ENCODE results near the gene TNFAIP3. TPM values are rescaled to one million over a fixed set of nuclear protein-coding genes. Genes with fewer than 3 reads are reported as not detected.

Gene TNFAIP3
- total and polyA plus RNA-seq, 8 donors: 7.8 to 77.0 (median 12.4) TPM

DNA sequence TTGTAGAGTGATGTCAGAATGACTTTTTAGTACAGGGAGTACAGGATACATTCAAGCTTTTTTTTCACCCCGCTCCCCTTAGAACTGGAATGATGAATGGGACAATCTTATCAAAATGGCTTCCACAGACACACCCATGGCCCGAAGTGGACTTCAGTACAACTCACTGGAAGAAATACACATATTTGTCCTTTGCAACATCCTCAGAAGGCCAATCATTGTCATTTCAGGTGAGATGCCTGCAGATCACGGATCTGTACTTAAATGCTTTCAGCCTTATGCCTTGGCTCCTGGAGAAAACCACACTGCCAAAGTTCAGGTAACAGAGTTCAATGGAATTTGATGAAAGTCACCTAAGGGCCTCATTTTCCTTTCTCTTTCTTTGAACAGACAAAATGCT, 8.5 kb downstream of the TNFAIP3 start:
- TF ChIP-seq POLR2A (IDR thresholded peaks at IDR 0.05): no peak
- intact Hi-C loops (cut with DNase I; ENCODE audit: low total_unique reads): no loop called here
- Histone ChIP-seq H3K4me1 (peaks cover 26 to 80% (median 33%) of the 10 kb centered on the region in 4 donors), H3K27me3 (no peaks in the 10 kb centered on the region), H3K9me3 (no peaks in the 10 kb centered on the region), H3K36me3 (peaks cover 53 to 79% (median 77%) of the 10 kb centered on the region in 4 donors), H3K27ac (peak overlapping the region in 1 of 5 donors; percentile 4), H3K4me3 (no peak overlapping the region)
- WGBS, 5 donors: 78 to 87% (median 87%) methylated on average over 3 of the region's 3 CpGs
- no peak for DNase-seq

- intact Hi-C loops (cut with DNase I; ENCODE audit: low total_unique reads): no loop called here
- WGBS, 5 donors: 83 to 96% (median 95%) methylated on average over 2 of the region's 2 CpGs
These were observed 9.5 kb downstream of the TNFAIP3 start for GRCh38 chr6:137876547-137876946.

DNA sequence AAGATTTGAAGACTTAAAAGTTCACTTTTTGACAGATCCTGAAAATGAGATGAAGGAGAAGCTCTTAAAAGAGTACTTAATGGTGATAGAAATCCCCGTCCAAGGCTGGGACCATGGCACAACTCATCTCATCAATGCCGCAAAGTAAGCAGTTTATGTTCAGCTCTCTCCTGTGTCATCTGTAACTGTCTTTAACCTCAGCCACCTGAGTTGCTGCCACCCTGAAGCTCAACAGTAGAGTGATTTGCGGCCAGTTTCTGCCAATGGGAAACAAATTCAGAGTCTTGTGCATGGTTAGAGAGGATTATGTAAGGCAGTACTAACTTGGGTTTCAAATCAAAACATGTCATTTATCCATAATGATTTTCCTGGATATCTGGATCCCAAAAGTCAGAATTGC, 10.1 kb downstream of the TNFAIP3 start:
- TF ChIP-seq POLR2AphosphoS5 (IDR thresholded peaks at IDR 0.05) (no peak), CTCF (IDR thresholded peaks at IDR 0.05) (no peak), POLR2A (IDR thresholded peaks at IDR 0.05) (no peak), EP300 (IDR thresholded peaks at IDR 0.05) (no peak)
- Histone ChIP-seq H3K27me3 (no peaks in the 10 kb centered on the region), H3K27ac (no peak overlapping the region), H3K4me1 (peaks cover 22 to 74% (median 23%) of the 10 kb centered on the region in 4 donors), H3K4me3 (no peak overlapping the region), H3K9me3 (no peaks in the 10 kb centered on the region), H3K36me3 (peaks cover 65 to 85% (median 82%) of the 10 kb centered on the region in 4 donors)
- DNase-seq: no peak
- intact Hi-C loops (cut with DNase I; ENCODE audit: low total_unique reads): no loop called here
- WGBS, 5 donors: 92 to 100% (median 95%) methylated on average over 3 of the region's 3 CpGs

More at GRCh38 chr6:137876547-137876946, 9.5 kb downstream of the TNFAIP3 start:
- Histone ChIP-seq H3K27ac (no peak overlapping the region), H3K4me3 (no peak overlapping the region), H3K36me3 (peaks cover 63 to 85% (median 82%) of the 10 kb centered on the region in 4 donors), H3K9me3 (no peaks in the 10 kb centered on the region), H3K27me3 (no peaks in the 10 kb centered on the region), H3K4me1 (peaks cover 25 to 76% (median 28%) of the 10 kb centered on the region in 4 donors)
- no peak for DNase-seq
- TF ChIP-seq CTCF (IDR thresholded peaks at IDR 0.05) (no peak), POLR2A (IDR thresholded peaks at IDR 0.05) (no peak), EP300 (IDR thresholded peaks at IDR 0.05) (no peak), POLR2AphosphoS5 (IDR thresholded peaks at IDR 0.05) (no peak)

GRCh38 chr6:137877606-137878005, 10.5 kb downstream of the TNFAIP3 start:
- Histone ChIP-seq H3K9me3 (no peaks in the 10 kb centered on the region), H3K4me1 (peaks cover 17 to 74% (median 18%) of the 10 kb centered on the region in 4 donors), H3K4me3 (no peak overlapping the region), H3K27me3 (no peaks in the 10 kb centered on the region), H3K27ac (no peak overlapping the region), H3K36me3 (peaks cover 65 to 86% (median 85%) of the 10 kb centered on the region in 4 donors)
- no peak for DNase-seq
- 93 to 97% (median 94%) methylated on average over 5 of the region's 5 CpGs for WGBS, 5 donors
- intact Hi-C loops (cut with DNase I; ENCODE audit: low total_unique reads): no loop called here
- TF ChIP-seq POLR2AphosphoS5 (IDR thresholded peaks at IDR 0.05) (no peak), POLR2A (IDR thresholded peaks at IDR 0.05) (no peak), CTCF (IDR thresholded peaks at IDR 0.05) (no peak), EP300 (IDR thresholded peaks at IDR 0.05) (no peak)

- H3K36me3 ChIP-seq: peaks cover 65 to 90% (median 89%) of the 10 kb centered on the region in 4 donors
- H3K4me1 ChIP-seq: peaks cover 13 to 74% (median 14%) of the 10 kb centered on the region in 4 donors
- no peak for TF ChIP-seq POLR2AphosphoS5 (IDR thresholded peaks at IDR 0.05)
- no peak for TF ChIP-seq POLR2A (IDR thresholded peaks at IDR 0.05)
- no peak for TF ChIP-seq CTCF (IDR thresholded peaks at IDR 0.05)
- no peak for TF ChIP-seq EP300 (IDR thresholded peaks at IDR 0.05)
- no peaks in the 10 kb centered on the region for H3K9me3 ChIP-seq
- no peak overlapping the region for H3K4me3 ChIP-seq
- no peak for DNase-seq
- intact Hi-C loops (cut with DNase I; ENCODE audit: low total_unique reads): no loop called here
- no peaks in the 10 kb centered on the region for H3K27me3 ChIP-seq
- no peak overlapping the region for H3K27ac ChIP-seq
- WGBS, 5 donors: 81 to 94% (median 92%) methylated on average over 2 of the region's 2 CpGs
These were observed 11.0 kb downstream of the TNFAIP3 start for GRCh38 chr6:137878029-137878428.

Data from stomach (tissue), 9 donors.